ENCODE measurements around the gene MYH11. TPM values are rescaled to one million over a fixed set of nuclear protein-coding genes. Genes with fewer than 3 reads are reported as not detected.

Gene MYH11
- total and polyA plus RNA-seq, 2 of the 13 experiments (the other 11 are each of a cell fraction or from before 2014, with no cell fraction given): not detected

DNA sequence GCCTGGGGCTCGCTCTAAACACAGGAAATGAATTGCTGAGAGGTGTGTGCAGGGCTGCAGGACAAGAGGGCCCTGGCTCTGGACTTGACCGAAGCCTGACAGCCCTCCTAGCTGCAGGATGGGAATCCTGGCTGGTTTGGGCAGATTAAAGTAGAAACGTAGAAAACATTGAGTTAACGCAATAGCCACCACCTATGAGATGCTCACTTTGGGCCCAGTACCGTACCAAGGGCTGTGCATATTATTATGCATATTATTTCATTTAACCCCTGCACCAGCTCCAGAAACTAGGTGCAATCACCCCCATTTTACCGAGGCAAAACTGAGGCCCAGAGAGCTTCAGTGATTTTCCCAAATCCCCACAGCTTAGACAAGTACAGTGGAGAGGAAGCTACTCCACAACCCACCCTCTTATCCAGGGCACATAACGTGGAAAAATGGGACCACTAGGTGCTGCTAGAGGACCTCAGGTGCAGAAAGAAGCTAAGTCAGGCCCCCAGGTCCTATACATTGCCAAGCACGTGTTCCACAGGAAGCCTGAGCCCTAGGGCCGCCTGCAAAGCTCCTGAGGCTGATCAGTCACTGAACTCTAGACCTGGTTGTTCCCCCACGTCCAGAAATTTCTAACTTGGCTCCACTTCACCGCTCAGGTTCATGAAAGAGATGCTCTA, 79.2 kb downstream of the MYH11 start (continued):
- TF ChIP-seq, protein P1, sequence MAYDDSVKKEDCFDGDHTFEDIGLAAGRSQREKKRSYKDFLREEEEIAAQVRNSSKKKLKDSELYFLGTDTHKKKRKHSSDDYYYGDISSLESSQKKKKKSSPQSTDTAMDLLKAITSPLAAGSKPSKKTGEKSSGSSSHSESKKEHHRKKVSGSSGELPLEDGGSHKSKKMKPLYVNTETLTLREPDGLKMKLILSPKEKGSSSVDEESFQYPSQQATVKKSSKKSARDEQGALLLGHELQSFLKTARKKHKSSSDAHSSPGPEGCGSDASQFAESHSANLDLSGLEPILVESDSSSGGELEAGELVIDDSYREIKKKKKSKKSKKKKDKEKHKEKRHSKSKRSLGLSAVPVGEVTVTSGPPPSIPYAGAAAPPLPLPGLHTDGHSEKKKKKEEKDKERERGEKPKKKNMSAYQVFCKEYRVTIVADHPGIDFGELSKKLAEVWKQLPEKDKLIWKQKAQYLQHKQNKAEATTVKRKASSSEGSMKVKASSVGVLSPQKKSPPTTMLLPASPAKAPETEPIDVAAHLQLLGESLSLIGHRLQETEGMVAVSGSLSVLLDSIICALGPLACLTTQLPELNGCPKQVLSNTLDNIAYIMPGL (CRISPR knock-in tag; IDR thresholded peaks at IDR 0.05; ENCODE audit: borderline replicate concordance in 1 of 2, low read depth in 1 of 2): peak in 1 of 2 experiments; percentile 40; a peak in 2 of 4 replicates
- TF ChIP-seq ATAD3A (CRISPR knock-in tag; IDR thresholded peaks at IDR 0.05) (no peak), ETV5 (CRISPR knock-in tag; IDR thresholded peaks at IDR 0.05; ENCODE audit: borderline replicate concordance) (no peak; the same call in 1 of the 2 replicates), ZFP37 (CRISPR knock-in tag; IDR thresholded peaks at IDR 0.05; ENCODE audit: borderline replicate concordance) (peak; percentile 63; the same call in 1 of the 2 replicates), SALL1 (CRISPR knock-in tag; IDR thresholded peaks at IDR 0.05) (peak; percentile 23; the same call in 1 of the 2 replicates), ZFAT (CRISPR knock-in tag; conservative IDR thresholded peaks at IDR 0.05) (no peak), FOXK2 (IDR thresholded peaks at IDR 0.05) (no peak), ZNF879 (CRISPR knock-in tag; IDR thresholded peaks at IDR 0.05) (no peak), FOXA3 (CRISPR knock-in tag; IDR thresholded peaks at IDR 0.05) (no peak)
- TF ChIP-seq, protein P2, sequence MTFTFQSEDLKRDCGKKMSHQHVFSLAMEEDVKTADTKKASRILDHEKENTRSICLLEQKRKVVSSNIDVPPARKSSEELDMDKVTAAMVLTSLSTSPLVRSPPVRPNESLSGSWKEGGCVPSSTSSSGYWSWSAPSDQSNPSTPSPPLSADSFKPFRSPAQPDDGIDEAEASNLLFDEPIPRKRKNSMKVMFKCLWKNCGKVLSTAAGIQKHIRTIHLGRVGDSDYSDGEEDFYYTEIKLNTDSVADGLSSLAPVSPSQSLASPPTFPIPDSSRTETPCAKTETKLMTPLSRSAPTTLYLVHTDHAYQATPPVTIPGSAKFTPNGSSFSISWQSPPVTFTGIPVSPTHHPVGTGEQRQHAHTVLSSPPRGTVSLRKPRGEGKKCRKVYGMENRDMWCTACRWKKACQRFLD (CRISPR knock-in tag; IDR thresholded peaks at IDR 0.05; ENCODE audit: borderline replicate concordance): 0 out of 2 replicates have a peak, but pooled peaks have one; percentile 67
- TF ChIP-seq, protein P3, sequence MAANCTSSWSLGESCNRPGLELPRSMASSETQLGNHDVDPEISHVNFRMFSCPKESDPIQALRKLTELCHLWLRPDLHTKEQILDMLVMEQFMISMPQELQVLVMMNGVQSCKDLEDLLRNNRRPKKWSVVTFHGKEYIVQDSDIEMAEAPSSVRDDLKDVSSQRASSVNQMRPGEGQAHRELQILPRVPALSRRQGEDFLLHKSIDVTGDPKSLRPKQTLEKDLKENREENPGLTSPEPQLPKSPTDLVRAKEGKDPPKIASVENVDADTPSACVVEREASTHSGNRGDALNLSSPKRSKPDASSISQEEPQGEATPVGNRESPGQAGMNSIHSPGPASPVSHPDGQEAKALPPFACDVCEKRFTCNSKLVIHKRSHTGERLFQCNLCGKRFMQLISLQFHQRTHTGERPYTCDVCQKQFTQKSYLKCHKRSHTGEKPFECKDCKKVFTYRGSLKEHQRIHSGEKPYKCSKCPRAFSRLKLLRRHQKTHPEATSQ (CRISPR knock-in tag; IDR thresholded peaks at IDR 0.05; ENCODE audit: borderline replicate concordance): no peak
- TF ChIP-seq, protein P4, sequence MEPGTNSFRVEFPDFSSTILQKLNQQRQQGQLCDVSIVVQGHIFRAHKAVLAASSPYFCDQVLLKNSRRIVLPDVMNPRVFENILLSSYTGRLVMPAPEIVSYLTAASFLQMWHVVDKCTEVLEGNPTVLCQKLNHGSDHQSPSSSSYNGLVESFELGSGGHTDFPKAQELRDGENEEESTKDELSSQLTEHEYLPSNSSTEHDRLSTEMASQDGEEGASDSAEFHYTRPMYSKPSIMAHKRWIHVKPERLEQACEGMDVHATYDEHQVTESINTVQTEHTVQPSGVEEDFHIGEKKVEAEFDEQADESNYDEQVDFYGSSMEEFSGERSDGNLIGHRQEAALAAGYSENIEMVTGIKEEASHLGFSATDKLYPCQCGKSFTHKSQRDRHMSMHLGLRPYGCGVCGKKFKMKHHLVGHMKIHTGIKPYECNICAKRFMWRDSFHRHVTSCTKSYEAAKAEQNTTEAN (CRISPR knock-in tag; conservative IDR thresholded peaks at IDR 0.05): peak; percentile 49; the same call in 1 of the 2 replicates
- TF ChIP-seq, protein P5, sequence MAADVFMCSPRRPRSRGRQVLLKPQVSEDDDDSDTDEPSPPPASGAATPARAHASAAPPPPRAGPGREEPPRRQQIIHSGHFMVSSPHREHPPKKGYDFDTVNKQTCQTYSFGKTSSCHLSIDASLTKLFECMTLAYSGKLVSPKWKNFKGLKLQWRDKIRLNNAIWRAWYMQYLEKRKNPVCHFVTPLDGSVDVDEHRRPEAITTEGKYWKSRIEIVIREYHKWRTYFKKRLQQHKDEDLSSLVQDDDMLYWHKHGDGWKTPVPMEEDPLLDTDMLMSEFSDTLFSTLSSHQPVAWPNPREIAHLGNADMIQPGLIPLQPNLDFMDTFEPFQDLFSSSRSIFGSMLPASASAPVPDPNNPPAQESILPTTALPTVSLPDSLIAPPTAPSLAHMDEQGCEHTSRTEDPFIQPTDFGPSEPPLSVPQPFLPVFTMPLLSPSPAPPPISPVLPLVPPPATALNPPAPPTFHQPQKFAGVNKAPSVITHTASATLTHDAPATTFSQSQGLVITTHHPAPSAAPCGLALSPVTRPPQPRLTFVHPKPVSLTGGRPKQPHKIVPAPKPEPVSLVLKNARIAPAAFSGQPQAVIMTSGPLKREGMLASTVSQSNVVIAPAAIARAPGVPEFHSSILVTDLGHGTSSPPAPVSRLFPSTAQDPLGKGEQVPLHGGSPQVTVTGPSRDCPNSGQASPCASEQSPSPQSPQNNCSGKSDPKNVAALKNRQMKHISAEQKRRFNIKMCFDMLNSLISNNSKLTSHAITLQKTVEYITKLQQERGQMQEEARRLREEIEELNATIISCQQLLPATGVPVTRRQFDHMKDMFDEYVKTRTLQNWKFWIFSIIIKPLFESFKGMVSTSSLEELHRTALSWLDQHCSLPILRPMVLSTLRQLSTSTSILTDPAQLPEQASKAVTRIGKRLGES (CRISPR knock-in tag; IDR thresholded peaks at IDR 0.05; ENCODE audit: borderline replicate concordance): no peak
- TF ChIP-seq, protein P6, sequence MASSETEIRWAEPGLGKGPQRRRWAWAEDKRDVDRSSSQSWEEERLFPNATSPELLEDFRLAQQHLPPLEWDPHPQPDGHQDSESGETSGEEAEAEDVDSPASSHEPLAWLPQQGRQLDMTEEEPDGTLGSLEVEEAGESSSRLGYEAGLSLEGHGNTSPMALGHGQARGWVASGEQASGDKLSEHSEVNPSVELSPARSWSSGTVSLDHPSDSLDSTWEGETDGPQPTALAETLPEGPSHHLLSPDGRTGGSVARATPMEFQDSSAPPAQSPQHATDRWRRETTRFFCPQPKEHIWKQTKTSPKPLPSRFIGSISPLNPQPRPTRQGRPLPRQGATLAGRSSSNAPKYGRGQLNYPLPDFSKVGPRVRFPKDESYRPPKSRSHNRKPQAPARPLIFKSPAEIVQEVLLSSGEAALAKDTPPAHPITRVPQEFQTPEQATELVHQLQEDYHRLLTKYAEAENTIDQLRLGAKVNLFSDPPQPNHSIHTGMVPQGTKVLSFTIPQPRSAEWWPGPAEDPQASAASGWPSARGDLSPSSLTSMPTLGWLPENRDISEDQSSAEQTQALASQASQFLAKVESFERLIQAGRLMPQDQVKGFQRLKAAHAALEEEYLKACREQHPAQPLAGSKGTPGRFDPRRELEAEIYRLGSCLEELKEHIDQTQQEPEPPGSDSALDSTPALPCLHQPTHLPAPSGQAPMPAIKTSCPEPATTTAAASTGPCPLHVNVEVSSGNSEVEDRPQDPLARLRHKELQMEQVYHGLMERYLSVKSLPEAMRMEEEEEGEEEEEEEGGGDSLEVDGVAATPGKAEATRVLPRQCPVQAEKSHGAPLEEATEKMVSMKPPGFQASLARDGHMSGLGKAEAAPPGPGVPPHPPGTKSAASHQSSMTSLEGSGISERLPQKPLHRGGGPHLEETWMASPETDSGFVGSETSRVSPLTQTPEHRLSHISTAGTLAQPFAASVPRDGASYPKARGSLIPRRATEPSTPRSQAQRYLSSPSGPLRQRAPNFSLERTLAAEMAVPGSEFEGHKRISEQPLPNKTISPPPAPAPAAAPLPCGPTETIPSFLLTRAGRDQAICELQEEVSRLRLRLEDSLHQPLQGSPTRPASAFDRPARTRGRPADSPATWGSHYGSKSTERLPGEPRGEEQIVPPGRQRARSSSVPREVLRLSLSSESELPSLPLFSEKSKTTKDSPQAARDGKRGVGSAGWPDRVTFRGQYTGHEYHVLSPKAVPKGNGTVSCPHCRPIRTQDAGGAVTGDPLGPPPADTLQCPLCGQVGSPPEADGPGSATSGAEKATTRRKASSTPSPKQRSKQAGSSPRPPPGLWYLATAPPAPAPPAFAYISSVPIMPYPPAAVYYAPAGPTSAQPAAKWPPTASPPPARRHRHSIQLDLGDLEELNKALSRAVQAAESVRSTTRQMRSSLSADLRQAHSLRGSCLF (CRISPR knock-in tag; IDR thresholded peaks at IDR 0.05; ENCODE audit: borderline replicate concordance): peak; percentile 36; the same call in 1 of the 2 replicates

All from HepG2 (cell line).